AG10803 (cell line): ENCODE results near the gene COPZ2.

Experiments
- DNase-seq: peaks from one replicate; pipeline ENCODE4 v3.0.0; 2010; ENCODE audit warnings: low read depth
- H3K4me3 ChIP-seq: 2 replicates; pipeline ENCODE4 v1.5.1; 2011; ENCODE audit warnings: mild to moderate bottlenecking, low read length, control low read depth
- TF ChIP-seq, protein P1 (sequence below): conservative IDR thresholded peaks from 2 replicates; pipeline ENCODE4 v1.5.1; 2011; ENCODE audit warnings: mild to moderate bottlenecking, low read length, control low read depth, inconsistent platforms

Gene COPZ2

DNA sequence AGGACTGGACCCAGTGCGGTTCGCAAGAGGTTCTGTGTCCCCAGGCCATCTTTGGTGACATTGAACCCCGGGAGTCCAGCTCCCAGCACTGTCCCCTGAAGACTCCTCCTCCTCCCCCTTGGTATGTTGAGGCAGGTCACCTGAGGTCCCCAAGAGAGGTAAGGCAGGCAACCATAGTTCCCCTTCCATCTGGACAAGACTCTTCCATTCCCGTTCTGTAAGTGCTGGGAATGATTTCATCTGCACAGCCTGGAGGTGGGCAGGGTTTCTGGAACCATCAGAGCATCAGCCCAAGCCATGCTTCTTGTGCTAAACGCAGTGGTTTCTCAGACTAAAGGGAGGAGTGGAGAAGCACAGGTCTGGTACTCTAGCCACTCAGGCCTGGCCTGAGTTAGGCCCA, 24.9 kb downstream of the COPZ2 start:
- H3K4me3 ChIP-seq: peak overlapping the region; percentile 53
- TF ChIP-seq, protein P1, sequence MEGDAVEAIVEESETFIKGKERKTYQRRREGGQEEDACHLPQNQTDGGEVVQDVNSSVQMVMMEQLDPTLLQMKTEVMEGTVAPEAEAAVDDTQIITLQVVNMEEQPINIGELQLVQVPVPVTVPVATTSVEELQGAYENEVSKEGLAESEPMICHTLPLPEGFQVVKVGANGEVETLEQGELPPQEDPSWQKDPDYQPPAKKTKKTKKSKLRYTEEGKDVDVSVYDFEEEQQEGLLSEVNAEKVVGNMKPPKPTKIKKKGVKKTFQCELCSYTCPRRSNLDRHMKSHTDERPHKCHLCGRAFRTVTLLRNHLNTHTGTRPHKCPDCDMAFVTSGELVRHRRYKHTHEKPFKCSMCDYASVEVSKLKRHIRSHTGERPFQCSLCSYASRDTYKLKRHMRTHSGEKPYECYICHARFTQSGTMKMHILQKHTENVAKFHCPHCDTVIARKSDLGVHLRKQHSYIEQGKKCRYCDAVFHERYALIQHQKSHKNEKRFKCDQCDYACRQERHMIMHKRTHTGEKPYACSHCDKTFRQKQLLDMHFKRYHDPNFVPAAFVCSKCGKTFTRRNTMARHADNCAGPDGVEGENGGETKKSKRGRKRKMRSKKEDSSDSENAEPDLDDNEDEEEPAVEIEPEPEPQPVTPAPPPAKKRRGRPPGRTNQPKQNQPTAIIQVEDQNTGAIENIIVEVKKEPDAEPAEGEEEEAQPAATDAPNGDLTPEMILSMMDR: no peak
- no peak for DNase-seq

GRCh38 chr17:48012151-48012520, 25.5 kb downstream of the COPZ2 start:
- peak; percentile 30 for DNase-seq
- H3K4me3 ChIP-seq: peak overlapping the region; percentile 53
- TF ChIP-seq, protein P1: no peak

- H3K4me3 ChIP-seq: peak overlapping the region; percentile 53
- TF ChIP-seq, protein P1: peak; percentile 76
- DNase-seq: peak; percentile 68
These were observed 26.0 kb downstream of the COPZ2 start for GRCh38 chr17:48011405-48012150.

GRCh38 chr17:48010193-48010592, 27.4 kb downstream of the COPZ2 start:
- TF ChIP-seq, protein P1: no peak
- no peak overlapping the region for H3K4me3 ChIP-seq
- no peak for DNase-seq

DNA sequence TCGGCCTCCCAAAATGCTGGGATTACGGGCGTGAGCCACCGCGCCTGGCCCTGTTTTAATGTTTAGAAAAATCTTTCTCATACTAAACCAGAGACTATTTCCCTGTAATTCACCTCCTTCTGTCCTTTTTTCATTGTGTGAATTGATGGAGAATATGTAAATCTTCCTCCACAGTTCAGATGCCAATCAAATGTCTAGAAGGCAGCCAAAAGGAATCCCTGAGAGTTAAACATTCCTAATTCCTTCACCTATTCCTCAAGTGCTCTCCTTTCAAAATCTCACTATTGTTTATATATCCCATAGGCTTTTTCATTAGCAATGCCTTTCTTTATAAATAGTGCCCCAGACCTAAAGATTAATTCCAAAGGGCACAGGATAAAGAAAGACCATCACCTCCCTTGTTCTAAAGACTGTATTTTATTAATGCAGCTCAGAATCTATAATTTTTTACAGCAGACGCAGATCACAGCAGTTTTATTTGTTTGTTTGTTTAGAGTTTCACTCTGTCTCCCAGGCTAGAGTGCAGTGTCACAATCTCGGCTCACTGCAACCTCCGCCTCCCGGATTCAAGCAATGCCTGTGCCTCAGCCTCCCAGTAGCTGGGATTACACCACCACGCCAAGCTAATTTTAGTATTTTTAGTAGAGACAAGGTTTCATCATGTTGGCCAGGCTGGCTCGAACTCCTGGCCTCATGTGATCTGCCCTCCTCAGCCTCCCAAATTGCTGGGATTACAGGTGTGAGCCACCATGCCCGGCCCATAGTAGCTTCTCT, 30.5 kb downstream of the COPZ2 start:
- H3K4me3 ChIP-seq: no peak overlapping the region
- TF ChIP-seq, protein P1: no peak
- DNase-seq: no peak

GRCh38 chr17:48004983-48005382, 32.6 kb downstream of the COPZ2 start:
- no peak for DNase-seq
- TF ChIP-seq, protein P1: no peak
- no peak overlapping the region for H3K4me3 ChIP-seq
